ENCODE measurements around the gene KLHL29. TPM values are rescaled to one million over a fixed set of nuclear protein-coding genes. Genes with fewer than 3 reads are reported as not detected.

Gene KLHL29
- total and polyA plus RNA-seq, 2 donors (not counting 3 experiments of a cell fraction or from before 2014, with no cell fraction given), result 4.6 to 12.7 TPM

DNA sequence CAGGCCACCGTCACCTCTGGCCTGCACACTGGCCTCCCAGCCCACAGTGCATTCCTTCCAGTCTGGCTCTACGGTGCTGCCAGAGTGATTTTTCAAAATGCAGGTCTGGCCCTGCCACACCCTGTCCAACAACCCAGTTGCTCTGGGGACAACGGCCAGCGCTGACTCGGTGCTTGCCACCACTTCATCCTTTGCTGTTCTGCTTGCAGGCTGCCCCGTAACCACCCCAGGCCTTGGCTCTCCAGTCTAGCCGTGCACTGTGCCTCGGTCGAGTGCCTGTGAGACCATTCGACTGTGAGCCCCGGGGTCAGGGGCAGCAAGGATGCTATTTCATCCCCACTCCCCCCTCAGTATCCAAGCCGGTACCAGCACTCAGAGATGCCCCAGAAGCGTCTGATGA, 262.6 kb downstream of the KLHL29 start:
- FAIRE-seq (no peak), DNase-seq (ENCODE audit: low read depth, low spot score) (no peak)
- Histone ChIP-seq H3K9me3 (replicated peaks; ENCODE audit: control insufficient read depth, insufficient read depth, low read length) (no peaks in the 10 kb centered on the region), H2AFZ (ENCODE audit: low read depth, low read length) (no peak overlapping the region), H3K27me3 (ENCODE audit: control insufficient read depth in 2 of 2, insufficient read depth in 2 of 2, low read length in 2 of 2) (no peaks in the 10 kb centered on the region), H3K4me2 (ENCODE audit: insufficient read depth, low read length) (no peak overlapping the region), H3K9me1 (replicated peaks; ENCODE audit: control insufficient read depth, extremely low read depth, insufficient read depth, low read length) (no peaks in the 10 kb centered on the region), H3K36me3 (ENCODE audit: control insufficient read depth in 2 of 2, extremely low read depth in 1 of 2, insufficient read depth in 2 of 2, low read length in 2 of 2) (no peaks in the 10 kb centered on the region), H3K4me3 (replicated peaks in 1 of 3; ENCODE audit: insufficient read depth in 1 of 3, low read depth in 1 of 3, low read length in 3 of 3) (no peak overlapping the region), H3K9ac (replicated peaks; ENCODE audit: extremely low read depth, insufficient read depth, low read length) (no peak overlapping the region), H3K79me2 (ENCODE audit: control insufficient read depth, insufficient read depth, low read length) (no peaks in the 10 kb centered on the region), H4K20me1 (replicated peaks; ENCODE audit: control insufficient read depth, extremely low read depth, insufficient read depth, low read length) (no peaks in the 10 kb centered on the region), H3K4me1 (ENCODE audit: control insufficient read depth, extremely low read depth, insufficient read depth, low read length) (no peaks in the 10 kb centered on the region), H3K27ac (ENCODE audit: insufficient read depth, low read depth, low read length) (no peak overlapping the region)
- BruUV-seq (replicated peaks), result no TSS peak
- ChIA-PET CTCF (no interaction called here), POLR2A (no interaction called here)
- TF ChIP-seq EZH2 (IDR thresholded peaks at IDR 0.05; ENCODE audit: borderline replicate concordance, low read depth, low read length, severe bottlenecking), result no peak
- TF ChIP-seq JUN (IDR thresholded peaks at IDR 0.05; ENCODE audit: borderline replicate concordance, insufficient read depth, insufficient read length, low read depth), result no peak
- TF ChIP-seq GATA2 (IDR thresholded peaks at IDR 0.05; ENCODE audit: insufficient read depth, insufficient read length, low read depth, low read length), result no peak
- no peak for TF ChIP-seq POLR2AphosphoS5 (IDR thresholded peaks at IDR 0.05; ENCODE audit: insufficient read depth, low read depth, low read length)
- TF ChIP-seq, protein P1, sequence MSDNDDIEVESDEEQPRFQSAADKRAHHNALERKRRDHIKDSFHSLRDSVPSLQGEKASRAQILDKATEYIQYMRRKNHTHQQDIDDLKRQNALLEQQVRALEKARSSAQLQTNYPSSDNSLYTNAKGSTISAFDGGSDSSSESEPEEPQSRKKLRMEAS (IDR thresholded peaks at IDR 0.05; ENCODE audit: insufficient read depth, insufficient read length), result no peak
- no peak for TF ChIP-seq POLR2A (IDR thresholded peaks at IDR 0.05; ENCODE audit: low read depth, low read length)
- intact Hi-C loops (cut with micrococcal nuclease) (no loop called here), dilution Hi-C loops (cut with MboI; ENCODE audit: extremely low pct_ligation_motif_present, low sequenced_read_pairs) (no loop called here)

DNA sequence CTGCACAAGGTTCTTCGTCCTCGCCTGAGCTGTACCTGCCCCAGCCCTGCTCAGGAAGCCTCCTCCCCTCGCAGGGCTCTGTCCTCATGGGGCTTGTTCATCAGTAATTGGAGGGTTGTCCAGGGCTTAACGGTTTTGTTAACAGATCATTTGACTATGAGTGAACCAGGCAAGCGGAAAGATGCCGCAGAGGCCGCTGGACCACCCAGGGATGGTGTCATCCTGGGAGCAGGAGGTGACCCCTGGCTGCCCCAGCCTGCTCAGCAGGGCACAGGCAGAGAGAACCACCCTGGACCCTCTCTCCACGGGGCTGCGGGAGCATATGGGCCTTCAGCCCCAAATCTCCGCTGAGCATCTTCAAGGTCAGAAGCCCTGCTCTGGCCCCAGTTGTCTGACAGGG, 264.3 kb downstream of the KLHL29 start:
- H3K27ac ChIP-seq (ENCODE audit: insufficient read depth, low read depth, low read length), result no peak overlapping the region
- intact Hi-C loops (cut with micrococcal nuclease) (no loop called here), dilution Hi-C loops (cut with MboI; ENCODE audit: extremely low pct_ligation_motif_present, low sequenced_read_pairs) (no loop called here)
- H2AFZ ChIP-seq (ENCODE audit: low read depth, low read length), result no peak overlapping the region
- H3K9ac ChIP-seq (replicated peaks; ENCODE audit: extremely low read depth, insufficient read depth, low read length), result no peak overlapping the region
- FAIRE-seq (no peak), DNase-seq (ENCODE audit: low read depth, low spot score) (no peak)
- H3K9me1 ChIP-seq (replicated peaks; ENCODE audit: control insufficient read depth, extremely low read depth, insufficient read depth, low read length), result no peaks in the 10 kb centered on the region
- no peak for TF ChIP-seq JUN (IDR thresholded peaks at IDR 0.05; ENCODE audit: borderline replicate concordance, insufficient read depth, insufficient read length, low read depth)
- TF ChIP-seq, protein P2, sequence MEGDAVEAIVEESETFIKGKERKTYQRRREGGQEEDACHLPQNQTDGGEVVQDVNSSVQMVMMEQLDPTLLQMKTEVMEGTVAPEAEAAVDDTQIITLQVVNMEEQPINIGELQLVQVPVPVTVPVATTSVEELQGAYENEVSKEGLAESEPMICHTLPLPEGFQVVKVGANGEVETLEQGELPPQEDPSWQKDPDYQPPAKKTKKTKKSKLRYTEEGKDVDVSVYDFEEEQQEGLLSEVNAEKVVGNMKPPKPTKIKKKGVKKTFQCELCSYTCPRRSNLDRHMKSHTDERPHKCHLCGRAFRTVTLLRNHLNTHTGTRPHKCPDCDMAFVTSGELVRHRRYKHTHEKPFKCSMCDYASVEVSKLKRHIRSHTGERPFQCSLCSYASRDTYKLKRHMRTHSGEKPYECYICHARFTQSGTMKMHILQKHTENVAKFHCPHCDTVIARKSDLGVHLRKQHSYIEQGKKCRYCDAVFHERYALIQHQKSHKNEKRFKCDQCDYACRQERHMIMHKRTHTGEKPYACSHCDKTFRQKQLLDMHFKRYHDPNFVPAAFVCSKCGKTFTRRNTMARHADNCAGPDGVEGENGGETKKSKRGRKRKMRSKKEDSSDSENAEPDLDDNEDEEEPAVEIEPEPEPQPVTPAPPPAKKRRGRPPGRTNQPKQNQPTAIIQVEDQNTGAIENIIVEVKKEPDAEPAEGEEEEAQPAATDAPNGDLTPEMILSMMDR (IDR thresholded peaks at IDR 0.05; ENCODE audit: extremely low read depth in 1 of 2, insufficient read depth in 1 of 2, low read depth in 1 of 2, low read length in 2 of 2), result no peak
- TF ChIP-seq, protein P1 (IDR thresholded peaks at IDR 0.05; ENCODE audit: insufficient read depth, insufficient read length), result no peak
- TF ChIP-seq FOS (IDR thresholded peaks at IDR 0.05; ENCODE audit: borderline replicate concordance, insufficient read depth, low read length), result no peak
- TF ChIP-seq MYC (IDR thresholded peaks at IDR 0.05; ENCODE audit: low read depth, low read length), result no peak
- TF ChIP-seq EZH2 (IDR thresholded peaks at IDR 0.05; ENCODE audit: borderline replicate concordance, low read depth, low read length, severe bottlenecking), result no peak
- no peak for TF ChIP-seq GATA2 (IDR thresholded peaks at IDR 0.05; ENCODE audit: insufficient read depth, insufficient read length, low read depth, low read length)
- TF ChIP-seq POLR2AphosphoS5 (IDR thresholded peaks at IDR 0.05; ENCODE audit: insufficient read depth, low read depth, low read length), result no peak
- no peak for TF ChIP-seq POLR2A (IDR thresholded peaks at IDR 0.05; ENCODE audit: low read depth, low read length)
- H4K20me1 ChIP-seq (replicated peaks; ENCODE audit: control insufficient read depth, extremely low read depth, insufficient read depth, low read length), result no peaks in the 10 kb centered on the region
- POLR2A ChIA-PET, result no interaction called here
- no TSS peak for BruUV-seq (replicated peaks)
- H3K27me3 ChIP-seq (ENCODE audit: control insufficient read depth in 2 of 2, insufficient read depth in 2 of 2, low read length in 2 of 2), result no peaks in the 10 kb centered on the region
- CTCF ChIA-PET, result no interaction called here
- no peaks in the 10 kb centered on the region for H3K36me3 ChIP-seq (ENCODE audit: control insufficient read depth in 2 of 2, extremely low read depth in 1 of 2, insufficient read depth in 2 of 2, low read length in 2 of 2)
- H3K4me1 ChIP-seq (ENCODE audit: control insufficient read depth, extremely low read depth, insufficient read depth, low read length), result no peaks in the 10 kb centered on the region
- H3K4me2 ChIP-seq (ENCODE audit: insufficient read depth, low read length), result no peak overlapping the region
- H3K4me3 ChIP-seq (replicated peaks in 1 of 3; ENCODE audit: insufficient read depth in 1 of 3, low read depth in 1 of 3, low read length in 3 of 3), result no peak overlapping the region
- no peaks in the 10 kb centered on the region for H3K79me2 ChIP-seq (ENCODE audit: control insufficient read depth, insufficient read depth, low read length)
- no peaks in the 10 kb centered on the region for H3K9me3 ChIP-seq (replicated peaks; ENCODE audit: control insufficient read depth, insufficient read depth, low read length)

Measured in endothelial cell of umbilical vein (primary cell).